HG03039 (cell line): Measurements from ENCODE around the gene TLR6.
A peak's percentile ranks its signal among the peaks of the same experiment; 100 is the strongest.

Source experiments
- ATAC-seq: cut with Tn5 transposase; IDR thresholded peaks from one replicate; pipeline ENCODE4 v1.9.1; 2021; ENCODE audit warnings: mild to moderate bottlenecking, moderate library complexity; ENCODE audit not compliant: unreplicated experiment

TLR6 gene

GRCh38 chr4:38868059-38868960, 11.7 kb upstream of the TLR6 start:
- no peak for ATAC-seq

GRCh38 chr4:38867478-38868058, 11.0 kb upstream of the TLR6 start, which contains the start of gene FAM114A1:
FAM114A1 (plus strand) TSS chr4:38867806; CDS start chr4:38878079, 10,273 bp downstream.
- ATAC-seq, result peak; percentile 85

DNA sequence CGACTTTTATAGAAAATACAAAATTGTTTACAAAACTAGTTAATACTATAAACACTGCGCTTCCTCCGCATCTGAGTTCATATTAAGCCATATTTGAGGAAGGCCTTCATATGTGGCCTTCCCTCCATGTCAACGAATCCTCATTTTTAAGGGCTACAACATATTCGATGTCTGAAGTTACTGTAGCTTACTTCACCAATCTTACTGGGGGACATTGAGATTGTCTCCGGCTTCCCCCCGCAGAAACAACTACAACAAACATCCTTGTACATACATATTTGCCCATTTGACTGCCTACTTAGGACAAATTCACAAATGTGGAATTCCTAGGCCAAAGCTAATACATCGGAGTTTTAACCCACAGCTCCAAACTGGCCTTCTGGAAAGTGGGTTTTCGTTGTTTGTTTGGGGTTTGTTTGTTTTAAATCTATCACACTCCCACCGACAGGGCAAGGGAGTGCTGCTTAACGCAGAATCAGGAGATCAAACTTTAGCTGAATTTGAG, 10.4 kb upstream of the TLR6 start:
- peak; percentile 13 for ATAC-seq

- ATAC-seq, result no peak
These were observed 8.8 kb upstream of the TLR6 start for GRCh38 chr4:38865445-38865844.

GRCh38 chr4:38861791-38862190, 5.2 kb upstream of the TLR6 start:
- no peak for ATAC-seq

- ATAC-seq, result peak; percentile 46
These were observed 4.3 kb upstream of the TLR6 start for GRCh38 chr4:38860788-38861424.

DNA sequence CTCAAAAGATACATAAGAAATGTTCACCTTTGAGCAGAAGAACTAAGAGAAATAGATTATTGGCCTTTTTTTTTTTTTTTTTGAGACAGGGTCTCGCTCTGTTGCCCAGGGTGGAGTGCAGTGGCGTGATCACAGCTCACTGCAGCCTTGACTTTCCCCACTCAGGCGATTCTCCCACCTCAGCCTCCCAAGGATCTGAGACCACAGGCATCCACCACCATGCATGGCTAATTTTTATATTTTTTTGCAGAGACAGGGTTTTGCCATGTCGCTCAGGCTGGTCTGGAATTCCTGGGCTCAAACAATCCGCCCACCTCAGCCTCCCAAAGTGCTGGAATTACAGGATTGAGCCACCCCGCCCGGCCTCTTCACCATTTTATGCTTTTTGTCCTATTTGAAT, 2.9 kb upstream of the TLR6 start:
- no peak for ATAC-seq

DNA sequence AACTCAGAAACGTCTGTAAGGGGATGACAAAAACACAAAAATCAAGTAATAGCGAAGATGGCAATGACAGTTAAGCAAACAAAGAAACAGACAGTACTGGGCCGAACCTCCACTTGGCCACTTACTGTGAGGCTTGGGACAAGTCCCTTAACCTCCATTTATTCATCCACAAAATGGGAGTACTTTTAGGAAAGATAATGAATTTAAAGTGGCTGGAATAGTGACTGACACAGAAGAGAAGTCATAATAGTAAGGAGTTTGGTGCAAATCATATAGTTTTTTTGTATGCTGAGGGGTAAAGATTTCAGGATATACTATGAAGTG, 1.4 kb upstream of the TLR6 start:
- no peak for ATAC-seq

DNA sequence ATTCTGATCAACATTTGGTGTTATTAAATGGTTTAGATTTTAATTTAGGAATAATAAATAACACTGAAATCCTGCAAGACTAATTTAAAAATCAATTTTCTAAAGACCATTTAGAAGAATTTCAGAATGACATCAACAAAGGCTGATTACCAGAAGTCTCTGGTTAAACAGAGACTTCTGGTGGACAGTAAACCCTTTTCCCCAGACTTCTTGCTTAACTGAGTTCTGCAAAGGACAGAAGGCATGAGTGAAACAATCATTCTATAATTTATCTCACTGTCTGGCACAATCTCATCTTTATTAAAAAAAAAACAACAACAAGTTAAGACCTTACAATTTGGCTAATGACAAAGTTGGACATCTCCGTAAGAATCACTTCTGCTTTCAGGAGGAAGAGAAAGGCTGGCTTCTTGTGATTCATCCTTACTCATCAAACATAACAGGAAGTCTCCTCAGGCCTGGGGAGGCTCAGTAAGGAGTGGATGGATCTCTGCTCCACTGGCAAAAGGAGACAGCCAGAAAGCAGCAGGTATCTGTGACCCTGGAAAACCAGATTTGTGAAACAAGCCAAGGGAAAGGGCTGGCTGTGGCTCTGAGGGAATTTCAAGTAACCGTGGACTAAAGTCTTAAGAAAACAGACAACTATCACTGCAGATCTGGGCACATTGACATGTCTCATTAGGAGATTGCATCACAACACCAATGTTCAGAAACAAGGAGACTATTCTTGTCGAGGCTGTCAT, 908 bp upstream of the TLR6 start:
- peak; percentile 47 for ATAC-seq

- no peak for ATAC-seq
These were observed 571 bp downstream of the TLR6 start for GRCh38 chr4:38856046-38856445.

DNA sequence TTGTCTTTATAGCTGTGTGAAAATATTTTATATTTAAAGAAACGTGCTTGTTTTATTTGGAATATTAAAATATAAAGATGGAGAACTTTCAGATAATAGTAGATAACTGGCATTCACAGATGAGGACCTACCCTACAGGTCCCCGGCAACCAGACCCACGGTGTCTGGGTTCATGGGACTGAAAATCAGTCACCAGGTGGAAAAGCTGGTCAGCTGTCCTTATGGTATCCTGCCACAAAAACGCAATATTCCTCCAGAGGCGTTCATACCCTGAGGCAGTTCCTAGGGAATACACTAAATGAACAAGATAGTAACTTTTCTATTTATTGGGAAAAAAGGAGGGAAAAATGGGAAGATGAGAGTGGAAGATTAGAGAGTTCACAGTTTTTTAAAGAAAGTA, 1.2 kb downstream of the TLR6 start:
- ATAC-seq, result no peak

GRCh38 chr4:38846015-38846414, 10.6 kb downstream of the TLR6 start:
- ATAC-seq, result no peak

- ATAC-seq, result no peak
These were observed 13.6 kb downstream of the TLR6 start for GRCh38 chr4:38842994-38843393.

- ATAC-seq, result no peak
These were observed 18.8 kb downstream of the TLR6 start for GRCh38 chr4:38837849-38838248.

GRCh38 chr4:38837334-38837733, 19.3 kb downstream of the TLR6 start:
- ATAC-seq, result no peak

- no peak for ATAC-seq
These were observed 22.0 kb downstream of the TLR6 start for GRCh38 chr4:38834570-38834969.

DNA sequence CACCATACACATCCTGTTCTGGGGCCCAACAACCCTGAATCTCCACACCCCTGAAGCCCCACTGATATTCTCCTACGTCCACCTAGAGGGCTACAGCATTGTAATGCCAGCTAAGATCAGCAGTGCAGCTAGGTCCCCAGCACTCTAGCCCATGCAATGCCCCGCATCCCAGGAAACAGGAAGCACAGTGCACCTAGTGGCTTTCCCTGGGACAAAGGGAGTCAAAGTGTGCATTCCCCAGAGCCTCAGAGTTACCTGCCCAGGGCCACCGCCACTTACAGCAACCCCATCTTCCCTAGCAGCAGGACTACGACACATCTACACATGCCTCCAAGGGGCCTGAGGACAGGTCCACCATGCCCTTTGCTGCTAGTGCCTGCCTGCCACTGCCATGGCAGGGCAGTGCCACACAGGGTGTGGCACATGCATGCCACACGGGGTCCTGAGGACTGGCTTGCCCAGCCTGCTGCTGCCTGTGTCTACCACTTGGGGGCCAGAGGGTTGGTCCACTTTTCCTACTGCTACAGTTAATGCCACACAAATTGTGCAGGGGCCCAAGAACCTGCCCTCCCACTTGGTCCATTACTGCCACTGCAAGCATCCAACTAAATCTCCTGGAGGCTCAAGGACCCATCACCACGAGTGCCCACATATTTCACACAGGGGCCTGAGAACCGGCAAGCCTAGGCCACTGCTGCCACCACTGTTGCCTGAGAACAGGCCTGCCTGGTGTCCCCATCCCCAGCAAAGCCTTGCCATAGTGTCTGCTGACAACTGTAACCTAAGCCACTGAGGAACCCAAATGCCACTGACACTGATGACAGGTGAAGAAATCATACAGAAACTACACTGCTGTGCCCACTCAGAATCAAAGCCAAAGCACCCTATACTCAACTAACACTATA, 23.7 kb downstream of the TLR6 start:
- no peak for ATAC-seq

- no peak for ATAC-seq
These were observed 24.4 kb downstream of the TLR6 start for GRCh38 chr4:38832206-38832605.

GRCh38 chr4:38831653-38832052, 25.0 kb downstream of the TLR6 start:
- ATAC-seq, result no peak

- no peak for ATAC-seq
These were observed 27.4 kb downstream of the TLR6 start for GRCh38 chr4:38829237-38829636.
